BLaER1 treated with 17β-estradiol and CSF1 and Interleukin-3, amounts not matched to agents 10 nM and 100 nM (cell line): ENCODE measurements around the gene CAPSL.
A peak's percentile ranks its signal among the peaks of the same experiment; 100 is the strongest.

ENCODE experiments used
- H3K27ac ChIP-seq, 11 experiments: shearing (Covaris generic); formaldehyde crosslinking; 2 replicates each; pipeline ENCODE4 v1.8.1; 2022
- H3K27me3 ChIP-seq, 11 experiments: shearing (Covaris generic); formaldehyde crosslinking; 2 replicates each; pipeline ENCODE4 v1.8.1; 2022
- H3K36me3 ChIP-seq, 11 experiments: shearing (Covaris generic); formaldehyde crosslinking; 2 replicates each; pipeline ENCODE4 v1.8.1; 2022
- H3K4me1 ChIP-seq, 10 experiments: shearing (Covaris generic); formaldehyde crosslinking; 2 replicates each; pipeline ENCODE4 v1.8.1; 2022
- H3K4me2 ChIP-seq, 11 experiments: shearing (Covaris generic); formaldehyde crosslinking; 2 replicates each; pipeline ENCODE4 v1.8.1; 2022
- H3K4me3 ChIP-seq, 10 experiments: shearing (Covaris generic); formaldehyde crosslinking; 2 replicates each; pipeline ENCODE4 v1.8.1; 2022
- H3K9ac ChIP-seq, 11 experiments: shearing (Covaris generic); formaldehyde crosslinking; 2 replicates each; pipeline ENCODE4 v1.8.1; 2022
- H3K9me3 ChIP-seq, 11 experiments: shearing (Covaris generic); formaldehyde crosslinking; replicated peaks in 1 of 11; 2 replicates each; pipeline ENCODE4 v1.8.1; 2022
- H4K20me1 ChIP-seq, 11 experiments: shearing (Covaris generic); formaldehyde crosslinking; 2 replicates each; pipeline ENCODE4 v1.8.1; 2022
- Cebpa-rat ChIP-seq, 11 experiments: shearing (Covaris generic); IDR thresholded peaks; 2 replicates each; pipeline ENCODE4 v1.8.1; 2022

The CAPSL gene

DNA sequence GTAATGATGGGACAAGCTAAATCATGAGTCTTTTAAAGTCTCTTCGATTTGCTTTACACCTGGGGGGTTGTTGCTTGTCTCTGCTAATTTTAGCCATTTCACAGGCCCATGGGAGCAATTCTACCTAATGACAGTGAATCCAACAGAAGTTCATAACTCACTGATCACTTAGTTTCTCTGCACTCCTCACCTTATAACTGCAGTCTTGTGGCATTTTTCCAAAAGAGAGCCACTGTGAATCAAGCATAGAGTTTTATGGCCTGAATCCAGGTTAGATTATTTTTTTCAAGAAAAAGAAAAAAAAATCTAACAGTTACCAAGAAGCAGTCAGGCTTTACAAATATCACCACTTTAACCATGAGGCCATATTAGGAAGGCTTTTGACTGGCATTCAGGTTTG, 83.2 kb downstream of the CAPSL start:
- H3K4me3 ChIP-seq = peak overlapping the region in 3 of 10 experiments; percentile 72 to 80 (median 73); a peak in 6 of 20 replicates
- peaks cover 0 to 17% (median 15%) of the 10 kb centered on the region in 11 experiments; a peak in 9 of 22 replicates for H3K36me3 ChIP-seq
- H3K4me2 ChIP-seq = peak overlapping the region; percentile 66 to 95 (median 90)
- H3K27me3 ChIP-seq = no peaks in the 10 kb centered on the region
- H3K9ac ChIP-seq = peak overlapping the region in 6 of 11 experiments; percentile 80 to 95 (median 88); a peak in 11 of 22 replicates
- no peaks in the 10 kb centered on the region for H4K20me1 ChIP-seq
- H3K4me1 ChIP-seq = peaks cover 51 to 95% (median 60%) of the 10 kb centered on the region in 10 experiments
- H3K9me3 ChIP-seq = peaks cover 0 to 6% (median 0%) of the 10 kb centered on the region in 11 experiments; a peak in 2 of 22 replicates
- TF ChIP-seq Cebpa-rat (IDR thresholded peaks at IDR 0.05) = no peak
- peak overlapping the region in 9 of 11 experiments; percentile 40 to 98 (median 87); a peak in 17 of 22 replicates for H3K27ac ChIP-seq
